Measurements from ENCODE around the gene PITPNC1. TPM values are rescaled to one million over a fixed set of nuclear protein-coding genes. Genes with fewer than 3 reads are reported as not detected.

Gene PITPNC1
- polyA plus RNA-seq, 4 donors = 19.7 to 24.3 (median 23.4) TPM

DNA sequence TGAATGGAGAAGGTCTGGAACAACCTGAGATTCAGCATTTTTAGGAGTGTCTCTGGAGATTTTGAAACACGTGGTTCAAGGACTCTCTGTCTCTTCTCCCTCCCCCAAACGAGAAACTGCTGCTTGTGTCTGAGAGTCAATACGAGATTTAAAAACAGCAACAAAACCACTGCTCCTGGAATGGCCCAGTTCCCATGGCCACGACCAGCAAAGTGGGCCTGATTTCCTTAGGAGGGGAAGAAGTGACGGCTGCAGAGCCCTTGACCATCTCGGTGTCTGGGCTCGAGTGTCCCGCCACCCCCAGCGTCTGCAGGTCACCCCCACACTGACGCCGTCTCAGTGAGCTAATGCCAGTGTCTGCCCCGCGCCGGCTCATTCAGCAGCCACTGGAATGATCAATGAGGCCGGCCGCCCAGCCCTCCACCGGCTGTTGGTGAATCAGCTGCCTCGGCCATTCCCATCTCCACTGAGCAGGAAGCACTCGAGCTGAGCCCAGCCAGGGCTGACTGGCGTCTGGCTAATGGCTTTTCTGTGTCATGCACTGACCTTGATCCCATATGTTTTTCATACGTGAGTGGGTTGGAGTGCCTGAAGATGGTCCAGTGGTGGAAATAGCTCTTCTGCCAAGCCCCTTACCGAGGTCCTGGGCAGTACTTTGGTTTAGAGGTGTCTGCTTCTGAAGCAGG, 151.8 kb downstream of the PITPNC1 start:
- DNase-seq (ENCODE audit: low read depth in 4 of 4, low spot score in 3 of 4) = peak in 3 of 4 donors; percentile 45 to 74 (median 66)

DNA sequence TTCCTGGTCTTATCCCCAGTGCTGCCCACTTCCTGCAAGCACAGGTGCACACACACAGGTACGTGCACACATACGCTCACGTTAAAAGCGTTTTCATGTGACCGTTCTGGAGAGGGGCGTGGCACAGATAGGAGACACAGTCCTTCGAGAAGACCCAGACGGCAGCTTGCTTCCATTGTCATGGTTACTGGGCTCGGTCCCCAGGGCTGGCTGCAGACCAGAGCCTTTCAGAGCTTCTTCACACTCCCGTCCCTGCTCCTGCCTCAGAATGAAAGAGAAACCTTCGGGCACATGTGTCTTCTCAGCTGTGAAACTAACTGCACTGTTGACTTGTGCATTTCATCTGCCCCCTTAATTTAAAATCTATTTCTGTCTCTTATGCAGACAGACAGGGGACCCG, 154.2 kb downstream of the PITPNC1 start:
- no peak for DNase-seq (ENCODE audit: low read depth in 4 of 4, low spot score in 3 of 4)

- DNase-seq (ENCODE audit: low read depth in 4 of 4, low spot score in 3 of 4) = no peak
Measured at GRCh38 chr17:67532326-67532871, 155.3 kb downstream of the PITPNC1 start.

DNA sequence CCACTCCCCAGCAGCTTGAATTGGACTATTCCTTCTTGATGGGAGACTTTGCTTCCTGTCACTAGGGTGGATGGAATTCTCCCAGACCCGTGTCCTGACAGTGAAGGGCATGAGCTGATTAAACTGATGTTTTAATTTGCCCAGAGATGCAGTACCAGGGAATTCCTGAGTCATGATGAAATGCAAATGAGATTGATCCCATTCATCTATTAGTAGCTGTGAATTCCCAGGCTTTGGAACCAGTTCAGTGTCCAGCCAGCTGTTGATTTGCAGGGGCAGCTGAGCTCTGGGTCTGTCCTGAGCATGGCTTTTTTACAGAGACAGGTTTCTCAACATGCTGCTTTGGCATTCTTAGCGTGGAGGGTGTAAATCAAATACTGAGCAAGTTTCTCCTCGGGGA, 157.9 kb downstream of the PITPNC1 start:
- DNase-seq (ENCODE audit: low read depth in 4 of 4, low spot score in 3 of 4) = no peak

GRCh38 chr17:67542219-67543114, 165.4 kb downstream of the PITPNC1 start:
- DNase-seq (ENCODE audit: low read depth in 4 of 4, low spot score in 3 of 4) = no peak

DNA sequence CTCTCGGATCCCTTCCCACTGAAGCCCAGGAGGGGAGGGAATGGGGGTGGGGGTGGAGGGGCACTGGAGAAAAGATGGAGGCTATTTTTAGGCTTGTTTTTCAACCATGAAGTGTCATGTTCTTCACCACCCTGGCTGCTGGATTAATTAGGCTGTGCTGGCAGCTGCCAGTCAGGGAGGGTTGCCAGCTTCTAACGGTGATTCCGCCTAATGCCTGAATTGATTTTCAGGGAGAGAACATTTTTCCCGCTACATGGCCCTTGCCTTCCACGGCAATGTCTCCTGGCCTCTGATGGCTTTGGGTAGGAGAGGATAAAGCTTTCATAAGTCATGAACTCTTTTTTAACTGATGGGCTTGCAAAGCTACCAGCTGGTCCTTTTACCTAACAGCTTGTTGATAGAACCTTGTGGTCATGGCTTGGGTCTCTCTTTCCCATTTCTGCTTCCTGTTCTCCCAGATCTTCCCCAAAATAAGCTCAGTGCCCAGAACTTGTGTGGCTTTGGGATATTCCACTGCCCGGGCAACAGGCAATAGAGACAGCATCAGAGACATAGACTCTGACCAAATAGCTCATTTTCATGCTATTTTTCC, 167.4 kb downstream of the PITPNC1 start:
- no peak for DNase-seq (ENCODE audit: low read depth in 4 of 4, low spot score in 3 of 4)

DNA sequence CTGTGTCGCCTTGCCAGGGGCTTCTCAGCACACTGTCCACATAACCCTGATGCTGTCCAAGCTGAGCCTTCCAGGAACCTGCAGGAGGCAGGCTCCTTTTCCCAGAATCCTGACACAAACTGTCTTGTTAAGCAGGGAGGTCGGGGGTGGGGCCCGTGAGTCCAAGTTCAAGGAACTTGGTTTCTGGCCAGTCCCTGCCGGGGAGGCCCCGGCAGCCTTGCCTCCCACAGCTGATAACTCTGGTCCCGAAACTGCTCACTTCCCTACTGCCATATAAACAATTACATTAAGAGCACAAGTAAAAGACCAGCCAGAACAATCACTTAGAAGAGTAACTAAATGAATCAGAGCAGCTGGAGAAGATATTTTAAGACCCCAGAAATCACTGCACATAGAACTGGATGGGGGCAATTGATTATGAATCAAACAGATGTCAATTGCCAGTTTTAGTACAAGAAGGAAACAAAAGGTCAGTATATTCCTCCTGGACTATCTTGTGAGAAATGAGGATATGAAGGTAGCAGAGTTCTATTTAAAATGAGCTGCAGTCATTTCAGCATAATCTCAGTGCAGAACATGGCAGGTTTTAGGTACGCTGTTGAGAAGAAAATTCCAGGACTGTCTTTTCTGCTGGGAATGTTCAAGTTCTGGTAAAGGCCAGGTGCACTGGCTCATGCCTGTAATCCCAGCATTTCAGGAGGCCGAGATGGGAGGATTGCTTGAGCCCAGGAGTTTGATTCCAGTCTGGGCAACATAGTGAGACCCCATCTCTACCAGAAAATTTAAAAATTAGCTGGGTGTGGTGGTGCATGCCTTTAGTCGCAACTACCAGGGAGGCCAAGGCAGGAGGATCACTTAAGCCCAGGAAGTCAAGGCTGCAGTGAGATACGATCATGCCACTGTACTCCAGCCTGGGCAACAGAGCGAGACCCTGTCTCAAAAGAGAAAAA, 169.8 kb downstream of the PITPNC1 start:
- DNase-seq (ENCODE audit: low read depth in 4 of 4, low spot score in 3 of 4) = no peak

DNA sequence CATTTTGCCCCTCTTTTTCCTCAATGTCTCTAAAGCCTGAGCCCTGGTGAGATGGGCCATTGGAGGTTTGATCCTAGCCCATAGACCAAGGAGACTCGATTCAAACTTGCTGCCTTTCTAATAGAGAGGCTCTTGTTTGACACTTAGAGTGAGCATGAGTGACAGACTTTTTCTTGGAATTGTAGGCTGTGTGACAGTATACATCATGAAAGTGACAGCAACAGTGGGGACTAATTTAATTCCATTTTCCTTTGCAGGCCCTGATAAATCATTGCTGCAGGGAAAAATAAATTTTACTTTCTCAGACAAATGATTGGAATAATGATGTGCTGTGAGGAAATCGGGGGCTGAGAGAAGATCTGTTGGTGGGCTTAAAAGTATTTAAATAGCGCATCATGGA, 171.6 kb downstream of the PITPNC1 start:
- DNase-seq (ENCODE audit: low read depth in 4 of 4, low spot score in 3 of 4) = no peak

DNA sequence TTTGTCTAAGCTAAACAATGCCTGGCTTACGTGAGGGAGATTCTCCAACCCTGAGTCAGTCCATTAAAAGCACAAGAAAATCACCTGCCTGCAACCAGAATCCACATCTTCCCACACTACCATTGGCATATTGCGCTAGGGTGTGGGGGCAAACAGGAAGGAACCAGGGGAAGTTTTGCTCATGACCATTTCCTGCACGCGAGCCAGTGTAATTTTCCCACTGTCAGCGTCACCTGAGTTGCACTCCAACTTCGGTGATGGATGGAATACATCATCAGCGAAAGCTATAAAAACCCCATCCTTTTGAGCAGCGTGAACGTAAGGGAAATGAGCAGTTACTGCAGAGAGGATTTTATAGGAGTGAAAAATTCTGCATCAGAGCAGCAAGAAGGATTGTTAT, 172.7 kb downstream of the PITPNC1 start:
- DNase-seq (ENCODE audit: low read depth in 4 of 4, low spot score in 3 of 4) = no peak

DNA sequence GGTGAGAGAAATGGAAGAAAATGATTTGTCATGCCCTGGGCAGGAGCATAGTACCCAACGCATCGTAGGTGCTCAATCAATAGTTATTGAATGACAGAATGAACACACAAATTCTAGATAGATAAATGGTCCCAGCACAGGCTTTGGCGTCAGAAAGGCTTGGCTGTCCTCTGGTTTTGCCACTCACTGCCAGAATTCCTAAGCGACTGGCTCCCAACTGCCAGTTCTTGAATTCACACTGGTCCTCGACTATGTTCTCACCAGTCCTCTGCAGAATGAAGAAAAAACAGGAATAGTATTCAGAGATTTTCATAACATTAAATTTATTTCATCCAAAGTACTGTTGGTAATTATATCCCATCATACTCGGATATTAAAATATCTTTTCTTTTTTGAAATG, 177.6 kb downstream of the PITPNC1 start:
- no peak for DNase-seq (ENCODE audit: low read depth in 4 of 4, low spot score in 3 of 4)

- DNase-seq (ENCODE audit: low read depth in 4 of 4, low spot score in 3 of 4) = no peak
Measured at GRCh38 chr17:67555855-67556254, 178.8 kb downstream of the PITPNC1 start.

- no peak for DNase-seq (ENCODE audit: low read depth in 4 of 4, low spot score in 3 of 4)
Measured at GRCh38 chr17:67557052-67557845, 180.2 kb downstream of the PITPNC1 start.

DNA sequence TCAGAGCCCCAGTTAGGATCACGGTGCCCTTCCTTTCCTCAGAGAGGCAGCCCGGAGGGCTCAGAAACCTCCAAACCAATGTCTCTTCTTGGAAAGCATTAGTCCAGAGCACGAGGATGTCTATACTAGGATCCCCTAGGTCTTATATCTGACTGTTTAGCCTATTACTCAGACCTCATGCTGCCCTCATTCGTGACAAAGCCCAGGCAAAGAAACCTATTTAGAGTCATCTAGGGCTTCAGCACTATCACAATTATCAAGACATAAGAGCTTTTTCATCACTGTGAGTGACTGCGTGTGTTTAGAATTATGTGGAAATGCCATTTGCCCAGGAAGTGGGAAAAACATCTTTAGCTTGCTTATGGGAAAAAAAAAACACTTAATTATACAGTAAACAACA, 180.8 kb downstream of the PITPNC1 start:
- DNase-seq (ENCODE audit: low read depth in 4 of 4, low spot score in 3 of 4) = no peak

GRCh38 chr17:67558740-67559380, 181.8 kb downstream of the PITPNC1 start:
- no peak for DNase-seq (ENCODE audit: low read depth in 4 of 4, low spot score in 3 of 4)

DNA sequence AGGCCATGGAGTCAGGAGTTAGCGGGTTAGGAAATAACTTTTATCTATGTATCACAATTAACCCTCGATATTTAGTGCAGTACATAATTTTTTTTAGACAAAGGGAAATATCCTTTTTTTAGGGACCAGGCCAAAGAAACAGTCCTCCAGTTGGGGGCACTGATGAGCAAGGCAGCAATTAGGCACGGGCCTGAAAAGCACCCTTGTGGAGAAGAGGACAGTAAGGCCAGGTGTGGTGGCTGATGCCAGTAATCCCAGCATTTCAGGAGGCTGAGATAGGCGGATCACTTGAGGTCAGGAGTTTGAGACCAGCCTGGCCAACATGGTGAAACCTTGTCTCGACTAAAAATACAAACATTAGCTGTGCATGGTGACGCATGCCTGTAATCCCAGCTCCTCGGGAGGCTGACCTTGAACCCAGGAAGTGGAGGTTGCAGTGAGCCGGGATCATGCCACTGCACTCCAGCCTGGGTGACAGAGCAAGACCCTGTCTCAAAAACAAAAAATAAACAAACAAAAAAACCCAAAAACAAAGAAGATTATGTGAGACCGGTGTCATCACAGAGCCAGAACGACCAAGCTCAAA, 182.4 kb downstream of the PITPNC1 start:
- DNase-seq (ENCODE audit: low read depth in 4 of 4, low spot score in 3 of 4) = no peak

DNA sequence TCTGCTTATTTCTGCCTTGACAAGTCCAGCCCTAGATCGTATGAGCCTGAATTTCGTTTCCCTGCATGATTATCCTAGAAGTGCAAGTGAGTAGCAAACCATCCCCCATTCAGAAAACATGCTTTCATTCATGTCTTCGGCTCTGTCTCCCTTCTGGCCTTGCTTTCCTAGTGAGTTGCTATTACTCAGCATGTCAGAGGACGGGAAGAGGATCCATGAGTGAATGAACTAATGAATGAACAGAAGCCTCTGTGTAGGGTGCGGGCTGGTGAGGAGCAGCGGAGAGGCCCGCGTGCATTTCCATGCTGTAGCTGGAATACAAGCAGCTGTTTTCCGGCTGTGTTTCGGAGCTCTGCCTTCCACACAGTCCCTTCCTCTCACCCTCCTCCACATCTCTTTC, 184.9 kb downstream of the PITPNC1 start:
- no peak for DNase-seq (ENCODE audit: low read depth in 4 of 4, low spot score in 3 of 4)

- no peak for DNase-seq (ENCODE audit: low read depth in 4 of 4, low spot score in 3 of 4)
Measured at GRCh38 chr17:67563692-67564228, 186.7 kb downstream of the PITPNC1 start.

- no peak for DNase-seq (ENCODE audit: low read depth in 4 of 4, low spot score in 3 of 4)
Measured at GRCh38 chr17:67565068-67565467, 188.0 kb downstream of the PITPNC1 start.

Measured in right renal pelvis (tissue), 4 donors.